ENCODE data around the gene TSACC.

TSACC gene

DNA sequence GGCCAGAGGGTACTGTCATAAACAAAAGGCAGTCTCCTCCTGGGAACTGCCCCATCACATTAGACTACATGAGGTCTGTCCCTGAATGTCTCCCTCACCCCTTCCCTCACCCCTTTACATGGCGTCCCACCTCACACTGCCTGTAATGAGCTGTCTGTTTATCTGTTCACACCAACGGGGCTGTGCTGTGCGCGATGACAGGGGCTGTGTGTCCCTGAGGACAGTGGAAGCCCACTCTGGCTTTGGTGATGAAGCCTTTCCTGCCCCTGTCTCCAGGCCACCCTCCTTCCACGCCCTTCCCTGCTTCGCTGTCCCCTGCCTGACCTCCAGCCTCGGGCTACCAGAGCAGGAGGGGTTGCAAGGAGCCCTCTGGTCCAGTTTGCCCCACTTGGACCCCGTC lies 53.4 kb downstream of the TSACC start:
- no peak overlapping the region for H3K27ac Mint-ChIP-seq
- H3K36me3 Mint-ChIP-seq: no peaks in the 10 kb centered on the region
- H3K4me1 Mint-ChIP-seq: peaks cover 9% of the 10 kb centered on the region
- H3K9me3 Mint-ChIP-seq: no peaks in the 10 kb centered on the region
- H3K27me3 Mint-ChIP-seq: peaks cover 67% of the 10 kb centered on the region
- no peak for ATAC-seq
- H3K4me3 Mint-ChIP-seq: no peak overlapping the region

DNA sequence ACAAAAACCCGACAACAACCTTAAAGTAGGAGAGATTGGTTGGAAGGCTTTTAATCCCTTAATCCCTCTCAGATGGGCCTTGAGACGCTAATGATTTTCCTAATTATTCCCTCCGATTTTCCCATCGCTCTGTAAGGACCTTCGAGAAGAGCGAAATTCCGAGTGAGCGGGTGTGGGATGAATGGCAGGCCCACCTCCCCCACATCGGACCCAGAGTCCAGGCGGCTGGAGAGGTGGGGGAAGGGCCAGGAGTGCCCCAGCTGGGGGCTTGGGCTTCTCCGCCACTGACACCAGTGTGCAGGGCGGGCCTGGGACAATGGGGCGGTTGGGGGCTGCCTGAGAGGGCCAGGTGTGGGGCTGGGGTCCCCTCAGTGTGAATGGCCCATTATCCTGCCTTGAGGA lies 54.1 kb downstream of the TSACC start:
- no peak overlapping the region for H3K4me3 Mint-ChIP-seq
- ATAC-seq: no peak
- no peaks in the 10 kb centered on the region for H3K36me3 Mint-ChIP-seq
- no peaks in the 10 kb centered on the region for H3K9me3 Mint-ChIP-seq
- H3K4me1 Mint-ChIP-seq: peaks cover 9% of the 10 kb centered on the region
- H3K27ac Mint-ChIP-seq: no peak overlapping the region
- H3K27me3 Mint-ChIP-seq: peaks cover 60% of the 10 kb centered on the region

DNA sequence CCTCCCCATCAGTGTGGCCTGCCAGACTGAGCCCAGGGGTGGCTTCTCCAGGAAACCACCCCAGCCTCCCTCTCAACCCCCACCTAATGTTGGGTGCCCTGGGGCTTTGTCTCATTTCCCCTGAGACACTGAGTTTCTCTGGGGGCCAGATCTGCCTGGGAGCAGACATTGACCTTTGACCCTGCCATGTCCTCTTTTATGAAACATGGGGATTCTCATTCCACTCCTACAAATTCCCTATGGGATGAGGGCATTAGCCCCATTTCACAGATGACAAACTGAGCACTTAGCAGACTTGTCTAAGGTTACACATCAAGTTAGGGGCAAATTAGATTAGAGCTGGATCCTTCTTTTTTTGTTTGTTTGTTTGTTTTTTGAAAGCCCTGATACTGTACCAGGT lies 54.8 kb downstream of the TSACC start:
- Mint-ChIP-seq H3K27me3 (peaks cover 53% of the 10 kb centered on the region), H3K27ac (no peak overlapping the region)
- ATAC-seq: no peak

DNA sequence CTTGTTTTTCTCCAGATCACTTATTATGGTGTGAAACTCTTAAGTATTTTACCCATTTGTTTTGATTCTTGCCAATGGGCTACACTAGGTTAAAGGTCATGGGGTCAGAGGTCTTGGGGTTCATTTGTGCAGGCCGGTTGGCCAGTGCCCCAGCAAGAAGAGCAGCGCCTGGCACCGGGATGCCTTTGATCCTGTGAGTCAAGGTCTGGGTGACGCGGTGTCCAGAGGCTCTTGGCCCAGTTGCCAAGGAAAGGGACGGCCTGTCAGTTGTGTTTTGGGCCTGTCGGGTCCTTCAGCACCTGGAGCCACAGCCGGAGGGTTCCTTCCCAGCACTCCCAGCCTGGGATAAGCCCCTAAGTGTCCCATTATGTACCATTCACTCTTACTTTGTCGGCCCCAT lies 55.8 kb downstream of the TSACC start:
- peaks cover 44% of the 10 kb centered on the region for H3K27me3 Mint-ChIP-seq
- no peak for ATAC-seq
- H3K4me1 Mint-ChIP-seq: peaks cover 19% of the 10 kb centered on the region
- peaks cover 3% of the 10 kb centered on the region for H3K9me3 Mint-ChIP-seq
- H3K4me3 Mint-ChIP-seq: no peak overlapping the region
- H3K27ac Mint-ChIP-seq: no peak overlapping the region
- no peaks in the 10 kb centered on the region for H3K36me3 Mint-ChIP-seq

More for the DNA sequence above, 54.8 kb downstream of the TSACC start:
- H3K9me3 Mint-ChIP-seq: no peaks in the 10 kb centered on the region
- no peak overlapping the region for H3K4me3 Mint-ChIP-seq
- H3K36me3 Mint-ChIP-seq: no peaks in the 10 kb centered on the region
- peaks cover 10% of the 10 kb centered on the region for H3K4me1 Mint-ChIP-seq

DNA sequence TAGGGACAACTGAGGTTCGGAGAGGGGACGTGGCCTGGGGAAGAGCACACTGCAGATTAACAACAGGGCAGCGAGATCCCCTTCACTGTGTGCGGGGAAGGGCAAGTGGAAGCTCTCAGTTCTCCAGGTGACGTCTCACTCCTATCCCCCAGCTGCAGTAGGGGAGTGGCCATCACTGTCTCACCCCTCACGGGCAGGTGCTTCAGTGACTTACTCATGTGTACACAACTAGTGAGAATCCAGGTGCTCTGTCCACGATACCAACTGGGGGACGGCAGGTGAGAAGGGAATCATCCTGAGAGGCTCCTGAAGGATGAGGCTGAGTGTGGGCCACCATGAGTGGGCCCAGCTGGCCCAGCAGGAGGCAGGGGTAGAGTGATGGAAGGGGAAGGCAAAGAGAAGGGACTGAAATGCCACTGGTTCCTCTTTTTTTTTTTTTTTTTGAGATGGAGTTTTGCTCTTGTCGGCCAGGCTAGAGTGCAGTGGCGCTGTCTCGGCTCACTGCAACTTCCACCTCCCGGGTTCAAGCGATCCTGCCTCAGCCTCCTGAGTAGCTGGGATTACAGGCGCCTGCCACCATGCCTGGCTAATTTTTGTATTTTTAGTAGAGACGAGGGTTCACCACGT lies 56.6 kb downstream of the TSACC start:
- H3K27me3 Mint-ChIP-seq: peaks cover 35% of the 10 kb centered on the region
- H3K36me3 Mint-ChIP-seq: no peaks in the 10 kb centered on the region
- peaks cover 27% of the 10 kb centered on the region for H3K4me1 Mint-ChIP-seq
- peaks cover 3% of the 10 kb centered on the region for H3K9me3 Mint-ChIP-seq
- no peak overlapping the region for H3K27ac Mint-ChIP-seq
- peak; percentile 60 for ATAC-seq
- H3K4me3 Mint-ChIP-seq: no peak overlapping the region
